ENCODE results near the gene MAN1B1. TPM values are rescaled to one million over a fixed set of nuclear protein-coding genes. Genes with fewer than 3 reads are reported as not detected.

The MAN1B1 gene
- polyA plus RNA-seq, 3 donors from 2014 or later: 59.7 to 71.8 (median 66.1) TPM

GRCh38 chr9:137046088-137046787 lies 40.5 kb upstream of the MAN1B1 start, which contains the start of gene NPDC1:
Gene NPDC1 (minus strand): TSS chr9:137046177. CDS start chr9:137045989, 188 bp downstream.
- Mint-ChIP-seq H3K4me1 (peaks cover 0 to 11% of the 10 kb centered on the region in 2 donors), H3K9me3 (no peaks in the 10 kb centered on the region), H3K27ac (no peak within 1 kb of the TSS), H3K27me3 (ENCODE audit: low read depth in 3 of 3) (peaks cover 21 to 29% (median 22%) of the 10 kb centered on the region in 3 donors), H3K36me3 (no peaks in the 10 kb centered on the region), H3K4me3 (peak within 1 kb of the TSS in 2 of 5 donors; percentile 18 to 38)
- peak; percentile 70 to 75 (median 72) for DNase-seq

GRCh38 chr9:137048655-137049543 lies 37.9 kb upstream of the MAN1B1 start:
- Mint-ChIP-seq H3K27ac (no peak overlapping the region), H3K36me3 (no peaks in the 10 kb centered on the region), H3K4me3 (no peak overlapping the region)

GRCh38 chr9:137049544-137050449 lies 37.0 kb upstream of the MAN1B1 start:
- H3K27ac Mint-ChIP-seq: no peak overlapping the region
- peaks cover 20 to 24% (median 23%) of the 10 kb centered on the region in 3 donors for H3K27me3 Mint-ChIP-seq (ENCODE audit: low read depth in 3 of 3)
- H3K4me3 Mint-ChIP-seq: no peak overlapping the region
- H3K9me3 Mint-ChIP-seq: no peaks in the 10 kb centered on the region
- DNase-seq: peak in 1 of 3 donors; percentile 42
- H3K4me1 Mint-ChIP-seq: peaks cover 0 to 8% of the 10 kb centered on the region in 2 donors
- H3K36me3 Mint-ChIP-seq: no peaks in the 10 kb centered on the region

More at GRCh38 chr9:137048655-137049543, 37.9 kb upstream of the MAN1B1 start:
- Mint-ChIP-seq H3K9me3 (no peaks in the 10 kb centered on the region), H3K4me1 (peaks cover 0 to 11% of the 10 kb centered on the region in 2 donors), H3K27me3 (ENCODE audit: low read depth in 3 of 3) (peaks cover 22 to 30% (median 24%) of the 10 kb centered on the region in 3 donors)
- no peak for DNase-seq

GRCh38 chr9:137050570-137050969 lies 36.2 kb upstream of the MAN1B1 start:
- H3K27me3 Mint-ChIP-seq (ENCODE audit: low read depth in 3 of 3): peaks cover 16 to 22% (median 16%) of the 10 kb centered on the region in 3 donors
- H3K36me3 Mint-ChIP-seq: no peaks in the 10 kb centered on the region
- no peaks in the 10 kb centered on the region for H3K9me3 Mint-ChIP-seq
- H3K4me1 Mint-ChIP-seq: peaks cover 0 to 3% of the 10 kb centered on the region in 2 donors
- no peak overlapping the region for H3K4me3 Mint-ChIP-seq
- DNase-seq: no peak
- no peak overlapping the region for H3K27ac Mint-ChIP-seq

- no peaks in the 10 kb centered on the region for H3K9me3 Mint-ChIP-seq
- H3K27me3 Mint-ChIP-seq (ENCODE audit: low read depth in 3 of 3): peaks cover 16 to 22% (median 18%) of the 10 kb centered on the region in 3 donors
- no peak overlapping the region for H3K4me3 Mint-ChIP-seq
These were observed 35.5 kb upstream of the MAN1B1 start for GRCh38 chr9:137051145-137051724.

GRCh38 chr9:137052293-137052692 lies 34.5 kb upstream of the MAN1B1 start:
- H3K27me3 Mint-ChIP-seq (ENCODE audit: low read depth in 3 of 3): peaks cover 8 to 16% (median 14%) of the 10 kb centered on the region in 3 donors
- DNase-seq: no peak
- no peaks in the 10 kb centered on the region for H3K4me1 Mint-ChIP-seq
- no peak overlapping the region for H3K27ac Mint-ChIP-seq
- H3K9me3 Mint-ChIP-seq: no peaks in the 10 kb centered on the region
- H3K4me3 Mint-ChIP-seq: no peak overlapping the region
- H3K36me3 Mint-ChIP-seq: no peaks in the 10 kb centered on the region

More at GRCh38 chr9:137051145-137051724, 35.5 kb upstream of the MAN1B1 start:
- H3K4me1 Mint-ChIP-seq: peaks cover 0 to 3% of the 10 kb centered on the region in 2 donors
- H3K27ac Mint-ChIP-seq: no peak overlapping the region
- no peaks in the 10 kb centered on the region for H3K36me3 Mint-ChIP-seq
- no peak for DNase-seq

- DNase-seq: no peak
- Mint-ChIP-seq H3K27ac (no peak overlapping the region), H3K4me3 (no peak overlapping the region)
These were observed 33.5 kb upstream of the MAN1B1 start for GRCh38 chr9:137052998-137053943.

GRCh38 chr9:137053944-137054931 lies 32.5 kb upstream of the MAN1B1 start, which contains the start of gene ENTPD2:
Gene ENTPD2 (minus strand): TSS chr9:137054061. CDS start chr9:137053997, 64 bp downstream.
- Mint-ChIP-seq H3K27ac (no peak within 1 kb of the TSS), H3K9me3 (no peaks in the 10 kb centered on the region), H3K4me3 (no peak within 1 kb of the TSS), H3K4me1 (no peaks in the 10 kb centered on the region), H3K27me3 (ENCODE audit: low read depth in 3 of 3) (peaks cover 8 to 13% (median 11%) of the 10 kb centered on the region in 3 donors), H3K36me3 (no peaks in the 10 kb centered on the region)
- DNase-seq: no peak

More at GRCh38 chr9:137052998-137053943, 33.5 kb upstream of the MAN1B1 start:
- no peaks in the 10 kb centered on the region for H3K9me3 Mint-ChIP-seq
- peaks cover 8 to 12% (median 11%) of the 10 kb centered on the region in 3 donors for H3K27me3 Mint-ChIP-seq (ENCODE audit: low read depth in 3 of 3)
- H3K36me3 Mint-ChIP-seq: no peaks in the 10 kb centered on the region
- no peaks in the 10 kb centered on the region for H3K4me1 Mint-ChIP-seq

GRCh38 chr9:137054932-137055384 lies 31.8 kb upstream of the MAN1B1 start:
- Mint-ChIP-seq H3K27me3 (ENCODE audit: low read depth in 3 of 3) (peaks cover 5 to 13% (median 5%) of the 10 kb centered on the region in 3 donors), H3K4me1 (no peaks in the 10 kb centered on the region), H3K9me3 (no peaks in the 10 kb centered on the region), H3K36me3 (no peaks in the 10 kb centered on the region), H3K27ac (no peak overlapping the region), H3K4me3 (no peak overlapping the region)
- no peak for DNase-seq

GRCh38 chr9:137055385-137056364 lies 31.1 kb upstream of the MAN1B1 start:
- Mint-ChIP-seq H3K9me3 (no peaks in the 10 kb centered on the region), H3K27me3 (ENCODE audit: low read depth in 3 of 3) (peaks cover 4 to 11% (median 5%) of the 10 kb centered on the region in 3 donors), H3K4me3 (no peak overlapping the region), H3K4me1 (no peaks in the 10 kb centered on the region), H3K27ac (no peak overlapping the region), H3K36me3 (no peaks in the 10 kb centered on the region)
- DNase-seq: no peak

Measured in immature natural killer cell (primary cell).